ENCODE results near the gene ACIN1. TPM values are rescaled to one million over a fixed set of nuclear protein-coding genes. Genes with fewer than 3 reads are reported as not detected.
A peak's percentile ranks its signal among the peaks of the same experiment; 100 is the strongest.

The ACIN1 gene
- total and polyA plus RNA-seq, 2 experiments from 2014 or later, result 76.1 to 172 TPM

GRCh38 chr14:23055621-23056144 is 39.3 kb downstream of the ACIN1 start:
- no peaks in the 10 kb centered on the region for H3K9me3 Mint-ChIP-seq
- H3K27me3 Mint-ChIP-seq (ENCODE audit: insufficient read depth, low read depth, poor library complexity), result peaks cover 18% of the 10 kb centered on the region

More at GRCh38 chr14:23055621-23056144, 39.3 kb downstream of the ACIN1 start:
- peaks cover 6% of the 10 kb centered on the region for H3K36me3 ChIP-seq (ENCODE audit: insufficient read depth)
- no peak overlapping the region for H3K27ac ChIP-seq (ENCODE audit: low read depth)
- peaks cover 15% of the 10 kb centered on the region for H3K4me1 Mint-ChIP-seq
- H3F3A ChIP-seq (replicated peaks; ENCODE audit: low read depth), result peaks cover 17% of the 10 kb centered on the region
- H4K20me1 ChIP-seq (replicated peaks; ENCODE audit: insufficient read depth), result peaks cover 6% of the 10 kb centered on the region; the same call in 1 of the 2 replicates
- ATAC-seq (no peak), DNase-seq (ENCODE audit: low spot score) (no peak)
- peak overlapping the region; percentile 73 for H3K4me3 Mint-ChIP-seq
- no peaks in the 10 kb centered on the region for H3K79me2 ChIP-seq (replicated peaks; ENCODE audit: insufficient read depth)
- no peak overlapping the region for H3K27ac Mint-ChIP-seq
- peaks cover 35% of the 10 kb centered on the region for H3K36me3 Mint-ChIP-seq (ENCODE audit: low read depth)
- H3K4me2 ChIP-seq, result peak overlapping the region; percentile 98
- H3K4me3 ChIP-seq, result peak overlapping the region; percentile 86; the same call in 1 of the 2 replicates
- TF ChIP-seq EZH2phosphoT487 (IDR thresholded peaks at IDR 0.05; ENCODE audit: unreplicated experiment), result no peak
- TF ChIP-seq ZNF462 (CRISPR knock-in tag; IDR thresholded peaks at IDR 0.05), result no peak
- H2AFZ ChIP-seq, result no peak overlapping the region
- H3K4me1 ChIP-seq (ENCODE audit: insufficient read depth), result peaks cover 14% of the 10 kb centered on the region; the same call in 1 of the 2 replicates
- no peaks in the 10 kb centered on the region for H3K9me2 ChIP-seq (ENCODE audit: insufficient read depth)
- peaks cover 4% of the 10 kb centered on the region; the same call in 1 of the 2 replicates for H3K27me3 ChIP-seq (ENCODE audit: insufficient read depth)

Measured in GM23338 (cell line).